ENCODE results near the gene GNAL.

GNAL gene

DNA sequence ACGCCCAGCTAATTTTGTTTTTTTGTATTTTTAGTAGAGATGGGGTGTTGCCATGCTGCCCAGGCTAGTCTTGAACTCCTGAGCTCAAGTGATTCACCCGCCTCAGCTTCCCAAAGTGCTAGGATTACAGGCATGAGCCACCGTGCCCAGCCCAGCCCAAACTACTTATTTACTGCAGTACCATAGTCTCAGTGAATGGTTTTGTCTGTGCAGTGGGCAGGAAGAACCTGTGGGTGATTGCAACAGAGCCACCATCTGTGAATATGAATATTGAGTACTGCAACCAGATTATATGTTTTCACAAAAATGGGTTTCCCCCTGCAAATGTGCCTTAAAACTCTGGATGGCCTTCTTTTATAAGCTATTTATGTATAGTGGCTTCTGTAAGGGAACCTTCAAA is 210.0 kb downstream of the GNAL start:
- ChIA-PET CTCF (no interaction called here), POLR2A (ENCODE audit: low non-redundant PET) (no interaction called here)
- H3K27ac ChIP-seq: no peak overlapping the region
- DNase-seq (ENCODE audit: low spot score): no peak
- TF ChIP-seq CTCF (conservative IDR thresholded peaks at IDR 0.05; ENCODE audit: low read depth): no peak

DNA sequence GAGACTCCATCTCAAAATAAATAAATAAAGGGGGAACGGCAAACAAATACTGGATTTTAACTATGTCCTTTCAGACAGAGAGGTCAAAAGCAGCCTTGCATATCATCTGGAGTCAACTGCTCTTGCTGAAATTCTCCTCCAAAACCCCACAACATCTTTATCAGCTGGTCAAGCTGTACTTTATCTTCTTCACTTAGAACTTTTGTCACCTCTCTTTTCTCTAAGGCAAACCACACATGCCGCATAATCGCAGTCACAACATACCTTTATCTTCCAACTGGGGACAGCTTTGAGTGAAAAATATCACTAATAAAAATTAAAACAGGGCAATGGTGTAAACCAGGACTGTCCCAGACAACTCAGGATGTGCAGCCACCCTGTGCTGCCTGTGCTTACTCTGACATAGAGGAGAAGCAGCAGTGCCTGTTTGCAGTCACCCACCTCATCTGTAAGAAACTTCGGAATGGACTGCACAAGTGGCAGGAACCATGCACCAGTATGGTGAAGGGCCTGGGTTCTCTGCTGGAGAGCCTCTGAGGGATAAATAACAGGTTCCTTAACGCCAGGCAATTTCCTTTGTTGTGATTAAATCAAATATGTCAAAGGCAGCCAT is 212.9 kb downstream of the GNAL start:
- no peak for TF ChIP-seq CTCF (conservative IDR thresholded peaks at IDR 0.05; ENCODE audit: low read depth)
- no peak overlapping the region for H3K27ac ChIP-seq
- CTCF ChIA-PET: no interaction called here
- POLR2A ChIA-PET (ENCODE audit: low non-redundant PET): no interaction called here
- no peak for DNase-seq (ENCODE audit: low spot score)

DNA sequence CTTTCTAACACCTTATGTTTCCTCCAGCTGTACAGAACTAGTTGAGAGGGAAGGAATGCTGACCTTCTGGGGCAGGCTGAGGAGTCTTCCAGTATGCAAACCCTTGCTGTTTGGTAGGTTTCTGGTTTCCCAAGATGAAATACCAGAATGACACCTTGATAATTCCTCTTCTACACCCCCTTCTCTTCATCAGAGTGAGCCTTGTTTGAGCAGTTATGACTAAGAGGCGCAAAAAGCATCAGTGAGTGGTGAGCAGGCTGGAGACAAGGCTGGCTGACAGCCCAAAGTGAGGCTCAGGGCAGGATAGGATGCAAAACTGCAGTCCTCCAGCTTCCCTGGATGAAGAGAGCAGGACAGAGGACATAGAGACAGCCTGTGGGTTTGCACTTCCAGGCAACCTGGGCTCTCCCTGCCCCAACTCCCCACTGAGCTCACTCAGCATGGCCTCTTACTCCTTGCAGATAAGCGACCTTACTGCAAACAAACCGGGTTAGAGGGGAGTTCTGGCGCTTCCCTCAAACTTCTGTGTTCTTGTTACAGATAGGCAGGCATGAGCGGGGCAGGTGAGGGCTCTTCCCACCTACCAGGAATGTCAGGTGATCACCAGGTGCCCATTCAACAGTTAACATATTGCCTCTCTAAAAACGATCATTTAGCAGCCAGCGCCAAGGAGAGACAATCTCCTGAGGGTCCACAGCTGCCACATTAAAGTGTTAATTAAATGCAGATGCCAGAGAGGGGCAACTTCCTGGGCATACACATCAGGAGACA is 213.6 kb downstream of the GNAL start:
- H3K27ac ChIP-seq: no peak overlapping the region
- TF ChIP-seq CTCF (conservative IDR thresholded peaks at IDR 0.05; ENCODE audit: low read depth): no peak
- CTCF ChIA-PET: no interaction called here
- POLR2A ChIA-PET (ENCODE audit: low non-redundant PET): interaction anchor here (1.0 kb wide), 1 partner anchor 9 kb away, joined by 5 read pairs; no protein-coding TSS in a partner anchor
- no peak for DNase-seq (ENCODE audit: low spot score)

GRCh38 chr18:11905613-11906012 is 216.5 kb downstream of the GNAL start:
- no peak overlapping the region for H3K27ac ChIP-seq
- CTCF ChIA-PET: no interaction called here
- no peak for TF ChIP-seq CTCF (conservative IDR thresholded peaks at IDR 0.05; ENCODE audit: low read depth)
- DNase-seq (ENCODE audit: low spot score): no peak
- POLR2A ChIA-PET (ENCODE audit: low non-redundant PET): no interaction called here

- TF ChIP-seq CTCF (conservative IDR thresholded peaks at IDR 0.05; ENCODE audit: low read depth): no peak
- CTCF ChIA-PET: no interaction called here
- no peak for DNase-seq (ENCODE audit: low spot score)
- H3K27ac ChIP-seq: no peak overlapping the region
- POLR2A ChIA-PET (ENCODE audit: low non-redundant PET): no interaction called here
Measured at GRCh38 chr18:11906176-11906575, 217.1 kb downstream of the GNAL start.

GRCh38 chr18:11906926-11907874 is 218.1 kb downstream of the GNAL start:
- ChIA-PET POLR2A (ENCODE audit: low non-redundant PET) (no interaction called here), CTCF (interaction anchor here (0.6 kb wide), 1 partner anchor 170 kb away, joined by 3 read pairs; no protein-coding TSS in a partner anchor)
- DNase-seq (ENCODE audit: low spot score): no peak
- no peak for TF ChIP-seq CTCF (conservative IDR thresholded peaks at IDR 0.05; ENCODE audit: low read depth)
- peak overlapping the region; percentile 90; the same call in 1 of the 2 replicates for H3K27ac ChIP-seq

All from RWPE1 (cell line).